GM11168 (cell line): ENCODE results near the gene NCAM1.

Source experiments
- in situ Hi-C: fragments of 300-500 bp; cut with MboI; formaldehyde crosslinking; loops from one replicate; pipeline ENCODE4 v1.12.0; 2022; ENCODE audit warnings: low sequenced_read_pairs; ENCODE audit not compliant: unreplicated experiment

Gene NCAM1

GRCh38 chr11:113286009-113286408, 324.8 kb downstream of the NCAM1 start:
- in situ Hi-C loops: loop anchor here (10.0 to 25.0 kb wide), 2 partner anchors 474 to 701 kb away; no protein-coding TSS in a partner anchor

- in situ Hi-C loops: loop anchor here (10.0 to 25.0 kb wide), 2 partner anchors 475 to 702 kb away; no protein-coding TSS in a partner anchor
Measured at GRCh38 chr11:113286509-113287497, 325.6 kb downstream of the NCAM1 start.

DNA sequence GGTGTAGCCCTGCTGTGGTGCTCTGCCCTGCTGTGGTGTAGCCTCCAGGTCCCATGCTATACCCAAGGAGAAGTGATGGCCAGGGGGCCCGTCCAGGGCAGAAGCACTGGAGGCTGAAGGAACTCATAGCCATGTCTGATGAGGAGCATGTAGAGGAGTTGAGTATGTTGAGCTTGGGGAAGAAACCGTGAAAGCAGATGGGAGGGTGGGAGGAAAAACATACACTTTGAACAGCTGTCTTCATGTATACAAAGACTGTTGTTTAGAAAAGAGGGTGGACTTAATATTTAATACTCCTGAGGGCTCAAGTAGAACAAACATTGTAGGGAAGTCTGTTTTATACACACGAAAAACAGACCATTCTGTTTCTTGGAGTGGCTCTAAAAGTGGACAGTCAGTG, 326.6 kb downstream of the NCAM1 start:
- in situ Hi-C loops: loop anchor here (10.0 to 25.0 kb wide), 2 partner anchors 476 to 703 kb away; no protein-coding TSS in a partner anchor

DNA sequence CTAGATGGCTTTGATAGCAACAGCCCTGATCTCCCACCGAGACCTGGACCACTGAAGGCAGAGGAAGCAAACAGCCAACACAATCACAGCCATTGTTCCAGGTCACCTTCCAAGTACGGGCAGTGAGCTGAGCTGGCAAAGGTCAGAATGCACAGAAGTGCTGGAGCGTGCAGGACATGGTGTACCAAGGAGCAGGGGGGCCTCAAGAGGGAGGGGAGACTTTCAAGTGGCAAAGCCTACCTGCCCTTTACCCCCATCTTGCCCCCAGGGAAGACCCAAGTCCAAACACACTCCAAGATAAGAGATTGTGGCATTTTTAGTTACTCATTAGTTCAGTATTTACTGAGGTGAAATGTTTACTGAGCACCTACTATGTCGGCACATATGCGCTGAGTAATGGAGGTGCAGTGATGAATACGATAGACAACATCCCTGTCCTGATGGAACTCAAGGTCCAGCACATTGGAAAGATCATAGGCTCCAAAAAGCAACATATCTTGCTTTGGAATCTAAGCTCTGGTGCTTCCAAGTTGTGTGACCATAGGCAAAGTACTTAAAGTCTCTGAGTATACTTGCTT, 327.2 kb downstream of the NCAM1 start:
- in situ Hi-C loops: loop anchor here (10.0 to 25.0 kb wide), 2 partner anchors 476 to 704 kb away; no protein-coding TSS in a partner anchor

DNA sequence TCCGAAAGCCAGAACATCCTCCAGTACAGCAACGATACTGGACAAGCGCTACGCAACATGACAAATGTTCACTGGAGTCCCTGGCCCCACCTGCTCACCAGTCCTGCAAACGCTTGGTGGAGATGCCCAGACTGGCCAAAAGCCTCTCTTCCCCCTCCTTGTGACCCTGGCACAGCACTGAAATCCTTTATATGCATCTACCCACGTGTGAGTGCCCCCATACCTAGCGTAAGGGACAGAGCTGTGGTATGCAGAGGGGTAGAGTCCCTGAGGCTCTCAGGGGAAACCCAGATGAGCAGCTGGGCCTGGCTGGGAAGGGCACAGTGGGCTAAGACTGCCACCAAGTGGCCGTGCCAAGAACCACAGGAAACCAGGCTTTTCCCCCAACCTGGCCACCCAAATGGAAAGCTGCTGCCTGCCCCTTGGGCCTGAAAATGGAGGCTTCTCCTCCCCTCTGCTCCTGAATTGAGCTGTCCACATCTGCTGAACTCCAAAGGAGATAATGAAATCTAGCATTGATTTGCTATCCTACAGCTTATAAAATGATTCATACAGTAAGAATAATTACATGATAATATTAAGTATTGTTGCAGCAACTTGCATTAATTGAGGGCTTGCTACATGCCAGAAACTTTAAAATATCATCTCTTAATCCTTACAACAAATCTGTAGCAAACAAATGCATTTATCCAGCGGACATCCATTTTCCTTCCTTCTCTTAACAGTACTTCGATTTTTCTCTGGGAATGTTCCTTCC, 328.4 kb downstream of the NCAM1 start:
- in situ Hi-C loops: loop anchor here (10.0 to 25.0 kb wide), 2 partner anchors 477 to 705 kb away; no protein-coding TSS in a partner anchor

DNA sequence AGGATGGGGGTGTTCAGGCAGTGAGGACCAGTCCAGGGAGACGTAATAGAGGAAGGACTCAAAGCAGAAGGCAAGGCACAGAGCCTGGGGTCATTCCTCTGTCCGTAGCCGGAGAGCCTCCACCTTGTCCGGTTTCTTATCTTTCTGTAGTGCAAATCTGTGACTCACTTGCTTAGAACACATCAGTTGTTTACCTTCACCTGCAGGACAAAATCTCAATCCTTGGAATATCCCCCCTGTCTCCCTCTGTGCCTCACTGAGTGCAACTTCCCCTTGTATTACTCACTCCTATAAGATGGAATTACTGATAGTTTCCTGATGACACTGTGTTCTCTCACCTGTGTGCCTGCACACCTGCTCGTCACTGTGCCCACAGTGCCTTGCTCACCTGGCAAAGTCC, 332.7 kb downstream of the NCAM1 start:
- in situ Hi-C loops: loop anchor here (25.0 kb wide), 1 partner anchor 482 kb away; no protein-coding TSS in a partner anchor

GRCh38 chr11:113295993-113296392, 334.8 kb downstream of the NCAM1 start:
- in situ Hi-C loops: loop anchor here (25.0 kb wide), 1 partner anchor 484 kb away; no protein-coding TSS in a partner anchor

- in situ Hi-C loops: loop anchor here (25.0 kb wide), 1 partner anchor 484 kb away; no protein-coding TSS in a partner anchor
Measured at GRCh38 chr11:113296447-113297205, 335.4 kb downstream of the NCAM1 start.

GRCh38 chr11:113298496-113298895, 337.3 kb downstream of the NCAM1 start:
- in situ Hi-C loops: loop anchor here (25.0 kb wide), 1 partner anchor 486 kb away; no protein-coding TSS in a partner anchor

DNA sequence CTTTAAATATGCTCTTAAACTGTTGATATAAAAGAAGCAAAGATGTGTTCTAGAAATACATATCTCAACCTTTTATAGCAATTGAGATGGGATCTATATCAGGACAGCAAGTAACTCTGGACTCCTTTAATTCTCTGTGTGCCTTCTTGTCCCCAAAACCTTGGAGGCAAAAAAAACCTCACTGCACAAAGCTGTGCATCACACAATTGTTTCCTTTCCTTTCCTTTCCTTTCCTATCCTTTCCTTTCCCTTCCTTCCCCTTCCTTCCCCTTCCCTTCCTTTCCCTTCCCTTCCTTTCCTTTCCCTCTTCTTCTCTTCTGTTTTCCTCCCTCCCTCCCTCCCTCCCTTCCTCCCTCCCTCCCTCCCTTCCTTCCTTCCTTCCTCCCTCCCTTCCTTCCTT, 343.7 kb downstream of the NCAM1 start:
- in situ Hi-C loops: loop anchor here (5.0 to 25.0 kb wide), 2 partner anchors 222 to 457 kb away; partner anchors contain the start of gene ZW10

GRCh38 chr11:113305440-113306336, 344.5 kb downstream of the NCAM1 start:
- in situ Hi-C loops: loop anchor here (5.0 to 25.0 kb wide), 2 partner anchors 222 to 457 kb away; partner anchors contain the start of gene ZW10

DNA sequence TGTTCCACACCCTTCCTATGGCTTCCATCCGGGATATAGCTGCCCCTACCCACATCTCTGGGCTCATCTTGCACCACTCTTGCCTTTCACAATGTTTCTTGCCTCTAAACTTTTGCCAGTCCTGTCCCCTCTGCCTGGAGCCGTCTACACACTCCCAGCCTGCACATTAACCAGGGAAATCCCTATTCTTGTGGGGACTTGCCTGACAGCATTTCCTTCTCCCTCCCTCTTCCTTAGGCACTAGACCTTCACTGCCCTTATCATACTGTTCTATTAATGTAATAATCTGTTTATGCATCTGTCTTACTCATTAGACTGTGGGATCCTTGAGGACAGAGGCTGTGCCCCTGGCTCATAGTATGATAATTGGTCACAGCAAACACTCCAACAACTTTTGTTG, 347.4 kb downstream of the NCAM1 start:
- in situ Hi-C loops: loop anchor here (5.0 to 25.0 kb wide), 2 partner anchors 219 to 454 kb away; partner anchors contain the start of gene ZW10

DNA sequence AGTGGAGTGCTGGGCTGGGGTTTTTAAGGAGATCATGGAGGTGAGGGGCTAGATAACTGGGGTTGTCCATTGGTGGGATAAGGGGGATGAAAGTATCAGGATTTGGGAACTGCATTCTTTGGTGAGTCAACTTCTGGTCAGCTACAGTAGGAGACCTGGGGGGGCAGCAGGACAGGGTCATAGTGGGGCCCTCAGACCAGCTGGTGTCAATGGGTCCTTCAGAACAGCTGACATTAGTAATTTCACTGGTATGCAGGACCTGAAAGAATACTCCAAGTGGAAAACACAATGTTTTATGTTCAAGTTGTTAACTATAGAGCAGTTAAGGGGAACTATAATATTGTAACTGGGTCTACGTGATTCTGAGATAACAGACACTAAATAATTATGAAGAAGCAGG, 350.3 kb downstream of the NCAM1 start:
- in situ Hi-C loops: loop anchor here (25.0 kb wide), 1 partner anchor 451 kb away; the partner anchor contains the start of gene ZW10

DNA sequence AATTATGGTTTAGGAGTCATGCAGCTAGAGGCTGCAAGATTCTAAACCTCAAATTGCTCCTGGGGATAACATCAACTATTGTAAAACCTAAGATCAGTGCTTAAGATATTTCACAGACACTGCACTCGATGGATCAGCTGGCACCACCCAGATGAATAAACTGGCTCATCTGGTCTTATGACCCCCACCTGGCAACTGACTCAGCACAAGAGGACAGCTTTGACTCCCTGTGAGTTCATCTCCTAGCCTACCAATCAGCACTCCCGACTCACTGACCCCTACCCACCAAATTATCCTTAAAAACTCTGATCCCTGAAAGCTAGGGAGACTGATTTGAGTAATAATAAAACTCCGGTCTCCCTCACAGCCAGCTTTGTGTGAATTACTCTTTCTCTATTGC, 352.4 kb downstream of the NCAM1 start:
- in situ Hi-C loops: loop anchor here (25.0 kb wide), 1 partner anchor 449 kb away; the partner anchor contains the start of gene ZW10

DNA sequence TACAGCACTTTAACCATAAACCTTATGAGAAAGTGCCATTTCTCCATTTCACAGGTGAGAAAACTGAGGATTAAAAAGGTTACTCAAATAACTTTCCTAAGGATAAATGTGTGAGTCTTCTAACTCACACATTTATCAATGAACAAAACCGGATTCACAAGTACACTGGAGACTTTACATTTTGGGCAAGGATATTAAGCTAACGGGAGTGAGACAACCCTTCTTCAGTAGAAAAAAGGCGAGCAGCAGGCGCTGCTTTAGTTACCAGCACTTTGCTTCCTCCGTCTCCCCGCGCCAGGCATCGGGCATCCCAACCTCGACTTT, 352.8 kb downstream of the NCAM1 start:
- in situ Hi-C loops: loop anchor here (25.0 kb wide), 1 partner anchor 448 kb away; the partner anchor contains the start of gene ZW10

DNA sequence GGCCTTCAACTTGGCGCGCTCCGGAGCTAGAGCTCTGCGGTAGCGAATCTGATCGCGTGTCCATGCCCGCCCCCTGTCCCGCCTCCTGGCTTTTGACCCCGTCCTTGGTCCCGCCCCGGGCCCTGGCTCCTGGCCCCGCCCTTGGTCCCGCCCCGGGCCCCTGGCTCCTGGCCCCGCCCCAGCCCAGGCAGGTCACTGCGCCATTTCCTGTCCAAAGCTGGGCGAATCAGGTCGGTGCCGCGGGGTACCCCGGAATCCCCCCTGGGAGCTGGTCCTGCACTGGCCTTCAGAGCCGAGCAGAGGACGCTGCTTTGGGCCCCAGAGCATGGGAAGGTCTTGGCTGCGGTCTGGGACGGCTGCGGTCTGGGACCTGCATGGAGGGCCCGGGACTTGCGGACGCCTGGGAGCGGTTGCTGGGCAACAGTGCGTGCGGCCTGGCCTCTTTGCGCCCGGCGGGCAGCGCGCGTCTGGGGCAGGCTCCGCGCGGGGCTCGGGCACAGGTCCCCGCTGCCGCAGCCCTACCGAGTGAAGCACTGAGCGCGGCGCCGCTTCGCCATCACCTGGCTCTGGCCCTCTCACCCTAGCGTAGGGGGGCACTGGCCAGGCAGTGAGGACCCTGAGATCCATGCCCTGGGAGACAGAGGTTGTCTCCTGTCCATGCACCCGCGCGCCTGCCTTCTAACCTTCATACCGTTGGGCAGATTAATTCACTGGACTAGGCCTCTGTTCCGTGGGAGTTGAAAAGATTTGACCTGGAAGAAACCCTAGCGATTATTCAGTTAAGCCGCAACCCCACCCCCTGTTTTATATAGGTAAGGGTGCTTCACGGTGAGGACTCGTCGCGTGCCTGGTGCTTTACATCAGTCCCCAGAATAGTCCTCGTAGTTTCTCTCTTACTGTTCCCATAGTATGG, 353.4 kb downstream of the NCAM1 start, which contains the start of gene TTC12:
Gene TTC12 (plus strand): TSS at position 195 of the 913 bp plus-strand sequence. CDS start 1,675 bp downstream, outside the sequence.
- in situ Hi-C loops: loop anchor here (25.0 kb wide), 1 partner anchor 448 kb away; the partner anchor contains the start of gene ZW10

- in situ Hi-C loops: loop anchor here (25.0 kb wide), 1 partner anchor 446 kb away; the partner anchor contains the start of gene ZW10
Measured at GRCh38 chr11:113315811-113316210, 354.6 kb downstream of the NCAM1 start.
